ENCODE data around the gene BICRAL.

BICRAL gene

DNA sequence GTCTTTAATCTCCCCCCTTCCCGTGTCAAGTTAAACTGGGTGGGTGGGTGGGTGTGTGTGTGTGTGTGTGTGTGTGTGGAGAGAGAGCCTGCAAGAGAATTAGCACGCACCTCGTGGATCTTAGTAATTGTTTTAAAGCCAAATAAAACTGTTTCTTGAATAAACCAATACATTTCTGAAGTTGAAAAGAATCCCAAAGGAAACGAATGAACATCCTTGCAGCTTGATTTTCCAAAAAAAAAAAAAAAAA is 381 bp upstream of the BICRAL start:
- Histone ChIP-seq H3K9ac (peak overlapping the region; percentile 100), H3K9me3 (no peaks in the 10 kb centered on the region), H3K36me3 (no peaks in the 10 kb centered on the region), H3K4me1 (peaks cover 68% of the 10 kb centered on the region), H3K27me3 (no peaks in the 10 kb centered on the region), H4K20me1 (no peaks in the 10 kb centered on the region), H3K27ac (peak overlapping the region; percentile 100), H3K4me3 (peak overlapping the region; percentile 93), H3K4me2 (peak overlapping the region; percentile 85)
- no peak for TF ChIP-seq Cebpa-rat (IDR thresholded peaks at IDR 0.05)

DNA sequence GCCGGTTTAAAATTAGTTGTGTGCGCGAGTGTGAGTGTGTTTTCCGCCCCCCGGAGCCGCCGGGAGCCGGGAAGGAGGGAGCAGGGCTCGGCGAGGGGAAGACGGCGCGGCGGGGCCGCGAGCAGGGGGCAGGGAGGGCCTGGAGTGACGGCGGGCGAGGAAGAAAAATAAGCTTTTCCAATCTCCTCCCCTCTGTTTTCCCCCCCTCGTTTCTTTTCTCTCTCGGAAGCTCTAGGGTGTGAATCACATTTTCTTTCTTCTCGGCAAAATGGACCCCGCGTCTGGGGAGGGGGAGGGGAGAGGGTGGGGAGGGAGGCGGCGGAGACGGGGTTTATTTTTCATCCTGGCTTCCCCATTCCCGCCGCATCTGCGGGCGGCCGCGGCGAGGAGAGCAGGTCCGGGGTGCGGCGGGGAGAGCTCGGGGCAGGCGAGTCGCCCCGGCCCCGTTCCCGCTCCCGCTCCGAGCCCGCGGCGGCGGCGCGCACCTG is 881 bp downstream of the BICRAL start:
- peaks cover 11% of the 10 kb centered on the region; the same call in 1 of the 2 replicates for H4K20me1 ChIP-seq
- peak overlapping the region; percentile 100 for H3K9ac ChIP-seq
- peak overlapping the region; percentile 93 for H3K4me3 ChIP-seq
- H3K4me1 ChIP-seq, result peaks cover 69% of the 10 kb centered on the region
- peak overlapping the region; percentile 100 for H3K27ac ChIP-seq
- no peaks in the 10 kb centered on the region for H3K9me3 ChIP-seq
- H3K4me2 ChIP-seq, result peak overlapping the region; percentile 89
- H3K36me3 ChIP-seq, result peaks cover 4% of the 10 kb centered on the region; the same call in 1 of the 2 replicates
- no peaks in the 10 kb centered on the region for H3K27me3 ChIP-seq
- TF ChIP-seq Cebpa-rat (IDR thresholded peaks at IDR 0.05), result no peak

DNA sequence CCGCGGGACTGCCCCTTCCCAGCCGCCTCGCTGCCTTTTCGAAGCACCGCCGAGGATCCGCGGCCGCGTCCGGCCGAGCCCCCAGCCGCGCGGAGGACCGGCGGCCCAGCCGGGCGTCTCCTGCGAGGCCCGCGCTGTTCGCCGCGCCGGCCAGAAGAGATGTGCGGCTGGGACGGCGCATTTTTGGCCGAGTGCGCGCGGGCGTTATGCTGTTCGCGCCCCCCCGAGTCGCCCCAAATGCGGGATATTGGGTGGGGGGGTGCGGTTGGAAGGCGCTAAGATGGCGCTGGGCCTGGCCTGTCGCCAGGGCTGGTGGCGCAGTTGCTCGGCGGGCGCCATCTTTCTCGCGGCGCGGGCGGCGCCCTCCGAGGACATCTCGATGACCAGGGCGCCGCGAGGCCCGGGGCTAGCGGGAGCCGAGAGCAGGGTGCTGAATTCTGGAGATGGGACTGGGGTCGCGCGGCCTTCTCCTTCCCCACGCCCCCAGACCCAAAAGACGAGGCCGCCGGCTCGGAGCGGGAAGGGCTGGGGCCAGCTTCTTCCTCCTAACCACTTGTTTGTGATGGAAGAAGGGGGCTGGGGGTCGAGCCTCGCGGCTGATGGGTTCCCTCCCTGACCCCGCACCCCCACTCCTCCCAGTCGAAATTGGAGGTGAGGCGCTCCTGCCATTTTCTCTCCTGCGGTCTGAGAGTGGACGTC is 1.5 kb downstream of the BICRAL start:
- TF ChIP-seq Cebpa-rat (IDR thresholded peaks at IDR 0.05), result no peak
- peak overlapping the region; percentile 93 for H3K4me3 ChIP-seq
- H3K9ac ChIP-seq, result peak overlapping the region; percentile 100
- H4K20me1 ChIP-seq, result peaks cover 16% of the 10 kb centered on the region; the same call in 1 of the 2 replicates
- H3K9me3 ChIP-seq, result no peaks in the 10 kb centered on the region
- peak overlapping the region; percentile 89 for H3K4me2 ChIP-seq
- H3K27me3 ChIP-seq, result no peaks in the 10 kb centered on the region
- peaks cover 10% of the 10 kb centered on the region for H3K36me3 ChIP-seq
- peak overlapping the region; percentile 100 for H3K27ac ChIP-seq
- peaks cover 69% of the 10 kb centered on the region for H3K4me1 ChIP-seq

DNA sequence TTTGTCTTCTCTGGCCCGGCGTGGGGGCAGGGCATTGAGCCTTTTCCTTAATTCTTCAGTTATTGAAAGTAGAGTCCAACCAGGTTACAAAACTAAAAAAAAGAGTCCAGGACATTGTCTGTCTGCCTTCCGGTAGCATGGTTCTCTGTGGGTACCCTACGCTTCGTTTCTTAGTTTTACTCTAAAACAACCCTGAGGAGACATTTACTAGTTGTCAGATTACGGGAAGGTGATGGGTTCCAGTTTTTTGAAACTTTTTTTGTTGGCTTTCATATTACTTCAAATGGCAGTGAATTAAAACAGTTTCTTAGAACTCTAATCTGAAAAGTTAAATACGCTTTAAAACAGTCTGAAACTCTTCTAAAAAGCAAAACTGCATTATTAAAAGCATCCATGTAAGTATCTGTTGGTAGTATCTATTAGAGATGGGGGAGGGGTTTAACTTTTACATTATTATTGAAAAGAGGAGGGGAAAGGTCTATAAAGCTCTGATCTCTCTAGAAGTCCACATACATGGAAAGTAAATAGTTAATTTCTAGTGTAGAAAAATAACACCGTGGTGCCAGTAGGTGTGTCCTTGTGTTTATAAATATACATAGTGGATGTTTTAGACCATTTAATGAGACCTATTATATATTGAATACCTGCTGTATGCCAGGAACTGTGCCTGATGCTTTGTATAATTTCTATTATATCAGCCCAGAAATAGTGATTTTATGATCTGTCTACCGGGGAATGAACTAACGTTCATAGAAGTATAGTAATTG is 2.2 kb downstream of the BICRAL start:
- no peak for TF ChIP-seq Cebpa-rat (IDR thresholded peaks at IDR 0.05)
- Histone ChIP-seq H4K20me1 (peaks cover 24% of the 10 kb centered on the region; the same call in 1 of the 2 replicates), H3K36me3 (peaks cover 17% of the 10 kb centered on the region), H3K4me2 (peak overlapping the region; percentile 89), H3K27ac (peak overlapping the region; percentile 100), H3K4me1 (peaks cover 69% of the 10 kb centered on the region), H3K4me3 (peak overlapping the region; percentile 93), H3K9me3 (no peaks in the 10 kb centered on the region), H3K27me3 (no peaks in the 10 kb centered on the region), H3K9ac (peak overlapping the region; percentile 100)

DNA sequence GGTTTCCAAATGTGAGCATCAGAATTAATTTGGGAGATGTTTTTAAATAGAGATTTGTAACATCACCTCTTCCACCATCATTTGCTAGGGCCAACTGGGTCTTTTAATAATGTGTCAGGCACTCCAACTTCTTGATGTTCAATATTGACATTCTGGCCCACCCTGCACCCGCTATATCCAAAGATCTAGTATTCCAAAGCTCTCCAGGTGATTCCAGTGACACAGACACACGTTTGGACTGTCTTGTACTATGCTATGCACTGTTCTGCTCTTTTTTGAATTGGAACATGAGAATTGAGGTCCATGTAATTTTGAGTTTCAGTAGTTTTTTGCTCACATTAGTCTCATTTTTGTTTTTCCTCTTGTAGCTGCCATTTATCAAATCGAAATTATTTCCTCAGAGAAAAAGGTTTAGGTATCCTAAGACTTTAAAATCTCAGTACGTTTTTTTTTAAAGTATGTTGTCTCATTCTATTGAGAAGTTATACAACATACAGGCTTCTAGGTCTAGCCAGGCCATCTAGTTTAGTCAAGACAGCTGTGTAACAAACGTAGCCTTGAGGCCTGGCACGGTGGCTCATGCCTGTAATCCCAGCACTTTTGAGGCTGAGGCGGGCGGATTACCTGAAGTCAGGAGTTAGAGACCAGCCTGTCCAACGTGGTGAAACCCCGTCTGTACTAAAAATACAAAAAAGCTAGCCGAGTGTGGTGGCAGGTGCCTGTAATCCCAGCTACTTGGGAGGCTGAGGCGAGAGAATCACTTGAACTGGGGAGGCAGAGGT is 3.1 kb downstream of the BICRAL start:
- peaks cover 20% of the 10 kb centered on the region for H3K36me3 ChIP-seq
- no peaks in the 10 kb centered on the region for H3K27me3 ChIP-seq
- peak overlapping the region; percentile 93 for H3K4me3 ChIP-seq
- H3K4me2 ChIP-seq, result peak overlapping the region; percentile 89
- peaks cover 60% of the 10 kb centered on the region for H3K4me1 ChIP-seq
- H3K9me3 ChIP-seq, result no peaks in the 10 kb centered on the region
- peak overlapping the region; percentile 100 for H3K27ac ChIP-seq
- no peak for TF ChIP-seq Cebpa-rat (IDR thresholded peaks at IDR 0.05)
- peaks cover 32% of the 10 kb centered on the region for H4K20me1 ChIP-seq
- peak overlapping the region; percentile 100 for H3K9ac ChIP-seq

DNA sequence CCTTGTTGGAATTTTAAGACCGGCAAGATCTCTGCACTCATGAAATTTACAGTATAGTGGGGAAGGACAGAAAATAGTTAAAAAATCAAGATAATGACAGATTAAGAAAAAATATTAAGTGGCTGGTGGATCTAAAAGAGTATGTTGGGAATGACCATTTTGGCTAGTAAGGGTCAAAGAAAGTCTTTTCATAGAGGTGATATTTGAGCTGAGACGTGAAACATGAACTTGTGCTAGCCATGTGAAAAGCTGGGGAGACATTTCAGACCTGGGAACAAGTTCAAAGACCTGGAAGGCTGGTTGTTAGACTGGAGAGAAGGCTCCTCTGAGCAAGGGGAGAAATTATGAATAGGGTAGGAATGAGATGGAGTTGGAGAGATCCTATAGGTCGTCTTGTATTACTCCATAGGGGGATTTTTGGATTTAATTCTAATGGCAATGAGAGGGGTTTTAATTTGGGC is 4.7 kb downstream of the BICRAL start:
- H3K9ac ChIP-seq, result no peak overlapping the region
- TF ChIP-seq Cebpa-rat (IDR thresholded peaks at IDR 0.05), result no peak
- H3K27ac ChIP-seq, result no peak overlapping the region
- H3K4me1 ChIP-seq, result peaks cover 56% of the 10 kb centered on the region
- no peaks in the 10 kb centered on the region for H3K9me3 ChIP-seq
- no peaks in the 10 kb centered on the region for H3K27me3 ChIP-seq
- H3K4me2 ChIP-seq, result peak overlapping the region; percentile 89
- no peak overlapping the region for H3K4me3 ChIP-seq
- H3K36me3 ChIP-seq, result peaks cover 29% of the 10 kb centered on the region
- peaks cover 48% of the 10 kb centered on the region for H4K20me1 ChIP-seq

DNA sequence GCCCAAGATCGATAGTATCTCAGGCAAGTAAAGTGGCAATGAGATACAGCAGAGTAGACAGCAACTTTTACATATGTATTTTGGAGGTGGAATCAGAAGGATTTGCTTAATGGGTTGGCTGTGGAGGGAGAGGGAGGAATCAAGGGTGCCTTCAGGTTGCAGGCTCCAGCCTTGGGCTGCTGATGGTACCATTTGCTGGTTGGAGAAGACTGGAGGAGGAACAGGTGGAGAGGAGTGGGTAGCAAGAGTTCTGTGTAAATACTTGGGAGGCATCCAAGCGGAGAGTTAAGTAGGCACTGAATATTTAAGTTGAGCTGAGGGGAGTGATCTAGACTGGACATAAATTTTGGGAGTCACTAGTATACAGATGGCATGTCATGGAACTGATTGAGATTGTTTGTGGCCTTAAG is 5.2 kb downstream of the BICRAL start:
- Histone ChIP-seq H3K4me2 (peak overlapping the region; percentile 89), H3K36me3 (peaks cover 29% of the 10 kb centered on the region), H4K20me1 (peaks cover 52% of the 10 kb centered on the region), H3K27ac (no peak overlapping the region), H3K9me3 (no peaks in the 10 kb centered on the region), H3K4me3 (no peak overlapping the region), H3K4me1 (peaks cover 56% of the 10 kb centered on the region), H3K9ac (no peak overlapping the region), H3K27me3 (no peaks in the 10 kb centered on the region)
- TF ChIP-seq Cebpa-rat (IDR thresholded peaks at IDR 0.05), result no peak

DNA sequence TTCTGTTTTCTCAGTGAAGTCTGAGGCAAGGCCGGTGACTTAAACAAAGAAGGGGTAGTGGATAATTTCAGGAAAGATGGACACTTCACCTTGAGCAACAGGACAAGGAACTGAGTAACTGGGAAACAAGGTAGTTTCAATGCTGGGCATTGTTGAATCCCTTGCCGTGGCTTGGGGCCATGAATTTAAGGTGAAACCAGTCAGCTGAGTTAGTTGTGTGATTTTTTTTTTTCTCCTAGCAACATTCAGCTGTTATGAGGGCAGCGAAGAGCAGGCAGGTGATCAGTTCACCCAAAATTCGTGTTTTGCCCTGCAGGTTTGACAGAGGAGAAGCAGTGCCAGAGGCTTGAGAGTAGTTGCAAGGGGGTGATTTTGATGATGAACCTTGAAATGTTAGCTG is 6.8 kb downstream of the BICRAL start:
- Histone ChIP-seq H3K27ac (no peak overlapping the region), H3K4me1 (peaks cover 56% of the 10 kb centered on the region), H3K4me2 (no peak overlapping the region), H3K27me3 (no peaks in the 10 kb centered on the region), H3K9ac (no peak overlapping the region), H4K20me1 (peaks cover 52% of the 10 kb centered on the region), H3K36me3 (peaks cover 29% of the 10 kb centered on the region), H3K9me3 (no peaks in the 10 kb centered on the region), H3K4me3 (no peak overlapping the region)
- no peak for TF ChIP-seq Cebpa-rat (IDR thresholded peaks at IDR 0.05)

DNA sequence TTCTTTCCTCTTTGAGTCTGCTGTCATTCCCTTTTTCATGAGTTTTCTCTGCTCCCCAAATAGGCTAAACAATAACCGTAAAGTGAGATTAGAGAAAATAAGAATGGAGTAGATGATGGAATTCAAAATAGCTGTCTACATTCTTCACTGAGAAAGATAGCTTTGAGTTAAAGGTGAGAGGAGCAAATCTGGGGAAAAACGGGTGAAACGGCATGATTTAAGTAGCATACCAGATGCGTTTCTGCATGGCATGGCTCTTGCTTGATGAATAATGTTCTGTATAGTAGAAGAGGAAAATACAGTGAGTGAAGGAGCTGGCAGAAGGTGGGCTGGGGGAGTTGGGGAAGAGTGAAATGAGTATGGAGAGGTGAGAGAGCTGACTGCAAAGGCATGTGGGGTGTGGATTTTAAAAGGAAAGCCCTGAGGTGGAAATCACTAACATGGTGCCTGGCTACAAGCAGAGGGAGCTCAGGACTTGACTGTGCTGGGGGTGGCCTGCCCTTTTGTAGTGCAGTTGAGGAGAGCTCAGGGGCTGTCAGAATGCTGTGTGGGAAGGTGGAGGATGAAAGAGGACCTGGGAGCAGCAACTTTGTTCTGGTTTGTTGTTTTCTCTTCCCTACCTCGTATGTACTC is 8.8 kb downstream of the BICRAL start:
- Histone ChIP-seq H3K9me3 (no peaks in the 10 kb centered on the region), H3K4me2 (no peak overlapping the region), H3K36me3 (peaks cover 29% of the 10 kb centered on the region), H3K9ac (no peak overlapping the region), H3K27me3 (no peaks in the 10 kb centered on the region), H3K27ac (no peak overlapping the region), H3K4me3 (no peak overlapping the region), H3K4me1 (peaks cover 42% of the 10 kb centered on the region), H4K20me1 (peaks cover 52% of the 10 kb centered on the region)
- no peak for TF ChIP-seq Cebpa-rat (IDR thresholded peaks at IDR 0.05)
